ENCODE results near the gene ATP6V1E1. TPM values are rescaled to one million over a fixed set of nuclear protein-coding genes. Genes with fewer than 3 reads are reported as not detected.
"Not testable (repeated sequence)": the region's sequence is repeated elsewhere in the genome, so short reads cannot be mapped to it uniquely, and the experiment has no call there.

The ATP6V1E1 gene
- polyA plus RNA-seq, 2 donors = 63.9 to 112 TPM

DNA sequence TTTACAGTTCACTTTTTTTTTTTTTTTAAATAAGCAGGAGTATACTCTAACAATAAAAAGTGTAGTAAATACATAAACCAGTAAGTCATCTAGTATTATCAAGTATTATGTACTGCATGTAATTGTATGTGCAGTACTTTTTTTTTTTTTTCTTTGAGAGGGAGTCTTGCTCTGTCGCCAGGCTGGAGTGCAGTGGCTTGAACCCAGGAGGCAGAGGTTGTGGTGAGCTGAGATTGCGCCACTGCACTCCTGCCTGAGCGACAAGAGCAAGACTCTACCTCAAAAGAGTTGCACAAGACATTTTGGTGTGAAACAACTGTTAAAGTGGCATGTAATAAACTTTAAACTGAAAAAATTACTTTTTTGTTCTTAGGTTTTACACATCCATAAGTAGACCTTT lies 26.7 kb upstream of the ATP6V1E1 start:
- no peaks in the 10 kb centered on the region for H3K27me3 ChIP-seq (ENCODE audit: control insufficient read depth in 1 of 2, insufficient read depth in 2 of 2, low read length in 2 of 2)
- H3K27ac ChIP-seq (ENCODE audit: low read depth in 2 of 2, low read length in 1 of 2) = no peak overlapping the region
- H3K4me1 ChIP-seq (ENCODE audit: control insufficient read depth in 2 of 2, insufficient read depth in 2 of 2, low read length in 1 of 2) = no peaks in the 10 kb centered on the region
- H3K36me3 ChIP-seq (ENCODE audit: control insufficient read depth in 2 of 2, insufficient read depth in 2 of 2, low read length in 1 of 2) = peaks cover 0 to 3% of the 10 kb centered on the region in 2 donors
- H3K9me3 ChIP-seq (ENCODE audit: control insufficient read depth in 2 of 2, insufficient read depth in 1 of 2, low read depth in 1 of 2, low read length in 1 of 2) = no peaks in the 10 kb centered on the region
- H3K4me3 ChIP-seq (ENCODE audit: low read depth in 1 of 2, low read length in 2 of 2) = no peak overlapping the region
- WGBS, 2 donors = 86 to 91% methylated on average over 3 of the region's 3 CpGs

DNA sequence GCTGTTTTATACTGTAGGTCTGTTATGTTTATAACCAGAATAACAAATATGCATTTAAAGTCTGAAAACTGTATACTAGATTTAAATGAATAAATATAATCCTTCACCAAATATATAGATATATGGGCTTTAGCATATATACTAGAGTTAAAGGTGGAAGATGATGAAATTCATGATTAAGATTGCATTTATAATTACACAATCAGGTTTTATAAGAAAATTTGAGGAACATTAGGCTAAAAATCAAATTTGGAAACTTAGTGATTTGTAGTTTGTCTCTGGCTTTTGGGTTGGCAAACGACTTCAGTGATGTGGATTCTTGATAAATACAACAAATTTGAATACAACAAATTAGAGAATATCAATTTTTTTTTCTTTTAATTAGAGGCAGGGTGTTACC lies 20.0 kb upstream of the ATP6V1E1 start:
- Histone ChIP-seq H3K36me3 (ENCODE audit: control insufficient read depth in 2 of 2, insufficient read depth in 2 of 2, low read length in 1 of 2) (no peaks in the 10 kb centered on the region), H3K27me3 (ENCODE audit: control insufficient read depth in 1 of 2, insufficient read depth in 2 of 2, low read length in 2 of 2) (no peaks in the 10 kb centered on the region), H3K27ac (ENCODE audit: low read depth in 2 of 2, low read length in 1 of 2) (no peak overlapping the region), H3K9me3 (ENCODE audit: control insufficient read depth in 2 of 2, insufficient read depth in 1 of 2, low read depth in 1 of 2, low read length in 1 of 2) (no peaks in the 10 kb centered on the region), H3K4me3 (ENCODE audit: low read depth in 1 of 2, low read length in 2 of 2) (no peak overlapping the region), H3K4me1 (ENCODE audit: control insufficient read depth in 2 of 2, insufficient read depth in 2 of 2, low read length in 1 of 2) (no peaks in the 10 kb centered on the region)
- WGBS, 2 donors = 53 to 67% methylated on average over 1 of the region's 1 CpG

DNA sequence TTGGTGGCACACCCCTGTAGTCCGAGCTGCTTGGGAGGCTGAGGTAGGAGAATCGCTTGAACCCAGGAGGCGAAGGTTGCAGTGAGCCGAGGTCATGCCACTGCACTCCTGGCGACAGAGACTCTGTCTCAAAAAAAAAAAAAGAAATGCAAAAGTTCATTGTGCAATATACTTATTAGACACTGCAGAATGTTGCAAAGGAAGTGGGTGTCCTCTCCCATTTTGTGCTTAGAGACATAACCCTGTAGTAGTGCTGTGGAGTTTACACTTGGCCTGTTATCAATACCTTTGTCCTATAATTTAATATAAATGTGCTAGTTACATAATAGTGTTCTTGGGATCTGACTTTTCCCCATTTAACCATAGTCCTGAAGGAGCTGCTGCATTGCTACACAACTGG lies 19.4 kb upstream of the ATP6V1E1 start:
- no peaks in the 10 kb centered on the region for H3K36me3 ChIP-seq (ENCODE audit: control insufficient read depth in 2 of 2, insufficient read depth in 2 of 2, low read length in 1 of 2)
- H3K4me1 ChIP-seq (ENCODE audit: control insufficient read depth in 2 of 2, insufficient read depth in 2 of 2, low read length in 1 of 2) = no peaks in the 10 kb centered on the region
- H3K27ac ChIP-seq (ENCODE audit: low read depth in 2 of 2, low read length in 1 of 2) = no peak overlapping the region
- no peaks in the 10 kb centered on the region for H3K27me3 ChIP-seq (ENCODE audit: control insufficient read depth in 1 of 2, insufficient read depth in 2 of 2, low read length in 2 of 2)
- H3K9me3 ChIP-seq (ENCODE audit: control insufficient read depth in 2 of 2, insufficient read depth in 1 of 2, low read depth in 1 of 2, low read length in 1 of 2) = no peaks in the 10 kb centered on the region
- WGBS, 2 donors = 92 to 93% methylated on average over 5 of the region's 5 CpGs
- no peak overlapping the region for H3K4me3 ChIP-seq (ENCODE audit: low read depth in 1 of 2, low read length in 2 of 2)

DNA sequence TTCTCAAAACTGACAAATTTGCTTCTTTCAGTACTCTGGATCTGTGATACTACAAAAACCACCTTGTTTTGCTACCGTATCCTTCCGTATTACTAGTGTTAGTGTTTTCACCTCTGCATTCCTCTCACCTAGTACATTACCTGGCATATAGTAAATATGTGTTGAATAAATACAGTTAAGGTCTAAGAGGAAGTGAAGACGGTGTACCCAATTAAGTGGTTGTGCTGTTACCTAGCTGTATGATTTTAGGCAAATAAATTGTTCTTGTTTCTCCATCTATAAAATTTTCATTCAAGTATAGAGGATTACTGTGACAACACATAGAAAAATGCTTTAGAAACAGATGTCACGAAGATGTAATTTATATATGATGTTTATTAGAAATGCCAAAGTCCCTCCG lies 18.9 kb upstream of the ATP6V1E1 start:
- Histone ChIP-seq H3K4me3 (ENCODE audit: low read depth in 1 of 2, low read length in 2 of 2) (no peak overlapping the region), H3K27ac (ENCODE audit: low read depth in 2 of 2, low read length in 1 of 2) (no peak overlapping the region), H3K27me3 (ENCODE audit: control insufficient read depth in 1 of 2, insufficient read depth in 2 of 2, low read length in 2 of 2) (no peaks in the 10 kb centered on the region), H3K9me3 (ENCODE audit: control insufficient read depth in 2 of 2, insufficient read depth in 1 of 2, low read depth in 1 of 2, low read length in 1 of 2) (no peaks in the 10 kb centered on the region), H3K36me3 (ENCODE audit: control insufficient read depth in 2 of 2, insufficient read depth in 2 of 2, low read length in 1 of 2) (no peaks in the 10 kb centered on the region), H3K4me1 (ENCODE audit: control insufficient read depth in 2 of 2, insufficient read depth in 2 of 2, low read length in 1 of 2) (no peaks in the 10 kb centered on the region)
- 88 to 91% methylated on average over 5 of the region's 5 CpGs for WGBS, 2 donors

DNA sequence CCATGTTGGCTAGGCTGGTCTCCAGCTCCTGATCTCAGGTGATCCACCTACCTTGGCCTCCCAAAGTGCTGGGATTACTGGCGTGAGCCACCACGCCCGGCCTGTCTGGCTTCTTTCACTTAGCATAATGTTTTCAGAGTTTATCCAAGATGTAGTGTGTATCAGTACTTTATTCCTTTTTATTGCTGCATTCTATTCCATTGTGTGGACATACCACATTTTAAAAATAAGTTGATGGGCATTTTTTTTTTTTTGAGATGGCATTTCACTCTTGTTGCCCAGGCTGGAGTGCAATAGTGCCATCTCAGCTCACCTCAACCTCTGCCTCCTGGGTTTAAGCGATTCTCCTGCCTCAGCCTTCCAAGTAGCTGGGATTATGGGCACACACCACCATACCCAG lies 13.8 kb upstream of the ATP6V1E1 start:
- not testable (repeated sequence) for H3K4me1 ChIP-seq (ENCODE audit: control insufficient read depth in 2 of 2, insufficient read depth in 2 of 2, low read length in 1 of 2); H3K27ac ChIP-seq (ENCODE audit: low read depth in 2 of 2, low read length in 1 of 2); H3K4me3 ChIP-seq (ENCODE audit: low read depth in 1 of 2, low read length in 2 of 2); H3K9me3 ChIP-seq (ENCODE audit: control insufficient read depth in 2 of 2, insufficient read depth in 1 of 2, low read depth in 1 of 2, low read length in 1 of 2); H3K36me3 ChIP-seq (ENCODE audit: control insufficient read depth in 2 of 2, insufficient read depth in 2 of 2, low read length in 1 of 2); H3K27me3 ChIP-seq (ENCODE audit: control insufficient read depth in 1 of 2, insufficient read depth in 2 of 2, low read length in 2 of 2)
- 75 to 77% methylated on average over 4 of the region's 4 CpGs for WGBS, 2 donors

DNA sequence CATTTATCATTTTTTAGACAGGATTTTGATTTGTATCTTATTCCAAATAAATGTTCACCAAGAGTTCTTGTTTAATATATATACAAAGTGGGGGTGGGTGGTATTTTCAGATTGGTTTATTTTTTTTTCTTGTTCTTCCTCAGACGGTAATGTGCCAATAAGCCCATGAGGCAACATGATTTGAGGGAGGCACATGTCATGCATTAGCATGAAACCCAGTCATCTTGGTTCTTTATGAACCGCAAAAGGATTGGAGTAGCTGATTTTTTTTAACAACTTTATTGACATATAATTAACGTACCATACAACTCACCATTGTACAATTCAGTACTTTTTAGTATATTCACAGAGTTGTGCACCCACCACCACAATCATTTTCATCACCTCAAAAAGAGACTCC lies 12.7 kb upstream of the ATP6V1E1 start:
- Histone ChIP-seq H3K27me3 (ENCODE audit: control insufficient read depth in 1 of 2, insufficient read depth in 2 of 2, low read length in 2 of 2) (no peaks in the 10 kb centered on the region), H3K36me3 (ENCODE audit: control insufficient read depth in 2 of 2, insufficient read depth in 2 of 2, low read length in 1 of 2) (no peaks in the 10 kb centered on the region), H3K4me1 (ENCODE audit: control insufficient read depth in 2 of 2, insufficient read depth in 2 of 2, low read length in 1 of 2) (no peaks in the 10 kb centered on the region), H3K9me3 (ENCODE audit: control insufficient read depth in 2 of 2, insufficient read depth in 1 of 2, low read depth in 1 of 2, low read length in 1 of 2) (no peaks in the 10 kb centered on the region), H3K27ac (ENCODE audit: low read depth in 2 of 2, low read length in 1 of 2) (no peak overlapping the region), H3K4me3 (ENCODE audit: low read depth in 1 of 2, low read length in 2 of 2) (no peak overlapping the region)
- 46 to 67% methylated on average over 3 of the region's 3 CpGs for WGBS, 2 donors

DNA sequence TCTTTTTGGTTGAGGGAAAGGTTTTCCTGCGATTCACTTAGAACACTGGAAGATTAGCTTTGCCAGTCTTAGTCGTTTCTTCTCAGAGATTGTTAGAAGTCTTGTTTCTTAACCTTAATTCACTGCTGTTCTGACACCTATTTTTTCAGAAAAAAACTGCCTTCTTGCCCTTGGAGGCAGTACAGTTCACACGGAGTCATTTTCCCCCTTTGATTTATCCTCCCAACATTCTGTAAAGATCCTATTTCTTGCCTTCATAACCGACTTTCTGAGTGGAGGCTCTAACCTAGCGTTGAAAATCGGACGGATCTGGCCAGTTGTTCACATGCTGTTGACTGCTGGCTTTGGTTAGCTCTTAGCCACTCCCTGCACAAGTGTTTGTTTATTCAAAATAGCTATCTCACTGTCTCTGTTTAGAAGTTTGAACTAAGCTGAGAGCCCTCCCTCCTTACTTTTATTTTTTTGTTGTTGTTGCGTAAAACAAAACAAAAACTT lies 10.7 kb upstream of the ATP6V1E1 start:
- Histone ChIP-seq H3K9me3 (ENCODE audit: control insufficient read depth in 2 of 2, insufficient read depth in 1 of 2, low read depth in 1 of 2, low read length in 1 of 2) (no peaks in the 10 kb centered on the region), H3K27ac (ENCODE audit: low read depth in 2 of 2, low read length in 1 of 2) (peak overlapping the region; percentile 99), H3K27me3 (ENCODE audit: control insufficient read depth in 1 of 2, insufficient read depth in 2 of 2, low read length in 2 of 2) (no peaks in the 10 kb centered on the region), H3K4me1 (ENCODE audit: control insufficient read depth in 2 of 2, insufficient read depth in 2 of 2, low read length in 1 of 2) (no peaks in the 10 kb centered on the region), H3K4me3 (ENCODE audit: low read depth in 1 of 2, low read length in 2 of 2) (peak overlapping the region; percentile 72 to 85), H3K36me3 (ENCODE audit: control insufficient read depth in 2 of 2, insufficient read depth in 2 of 2, low read length in 1 of 2) (no peaks in the 10 kb centered on the region)
- WGBS, 2 donors = 2 to 5% methylated on average over 8 of the region's 8 CpGs

DNA sequence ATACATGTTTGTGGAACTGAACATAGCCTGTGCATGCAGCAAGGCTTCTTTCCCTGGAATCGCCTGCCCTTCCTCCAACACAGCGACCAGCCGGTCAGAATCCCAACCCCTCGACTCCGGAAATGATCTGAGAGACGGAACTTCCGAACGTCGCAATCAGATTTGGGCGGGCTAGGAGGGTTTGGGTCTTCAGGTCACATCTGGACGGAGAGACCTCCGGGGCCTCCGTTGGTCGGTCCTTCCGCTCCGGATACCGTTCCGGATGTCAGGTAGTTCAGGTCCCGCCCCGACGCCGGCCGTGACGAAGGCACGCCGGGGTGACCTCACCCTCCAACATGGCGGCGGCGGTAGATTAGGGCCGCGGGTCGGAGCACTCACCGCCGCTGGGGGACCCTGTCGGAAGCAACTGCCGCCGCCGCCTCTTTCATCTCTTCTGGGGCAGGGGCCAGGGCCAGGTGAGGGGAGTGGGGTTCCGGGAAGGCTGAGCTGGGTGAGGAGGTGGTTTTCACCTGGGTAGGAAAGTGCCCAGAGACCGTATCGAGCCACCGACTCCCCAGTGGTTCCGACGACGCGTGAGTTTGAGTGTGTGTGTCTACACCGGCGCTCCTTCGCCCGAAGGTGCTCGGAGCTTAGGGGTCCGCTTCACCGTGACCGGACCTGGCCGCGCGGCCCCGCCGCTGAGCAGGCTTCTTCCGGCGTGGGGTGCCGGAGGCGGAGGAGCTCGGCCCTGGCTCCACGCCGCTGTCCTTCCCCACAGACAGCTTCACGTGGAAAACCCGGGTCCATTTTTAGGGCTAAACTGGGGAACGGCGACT lies 10.1 kb upstream of the ATP6V1E1 start, which contains the start of gene BCL2L13:
Gene BCL2L13, plus strand, starts transcription at position 326 of the 815 bp plus-strand sequence. CDS start 16,955 bp downstream, outside the sequence.
- Histone ChIP-seq H3K27ac (ENCODE audit: low read depth in 2 of 2, low read length in 1 of 2) (peak within 1 kb of the TSS; percentile 99), H3K36me3 (ENCODE audit: control insufficient read depth in 2 of 2, insufficient read depth in 2 of 2, low read length in 1 of 2) (no peaks in the 10 kb centered on the region), H3K27me3 (ENCODE audit: control insufficient read depth in 1 of 2, insufficient read depth in 2 of 2, low read length in 2 of 2) (no peaks in the 10 kb centered on the region), H3K4me1 (ENCODE audit: control insufficient read depth in 2 of 2, insufficient read depth in 2 of 2, low read length in 1 of 2) (no peaks in the 10 kb centered on the region), H3K4me3 (ENCODE audit: low read depth in 1 of 2, low read length in 2 of 2) (peak within 1 kb of the TSS; percentile 72 to 85), H3K9me3 (ENCODE audit: control insufficient read depth in 2 of 2, insufficient read depth in 1 of 2, low read depth in 1 of 2, low read length in 1 of 2) (no peaks in the 10 kb centered on the region)
- 0% methylated on average over 70 of the region's 70 CpGs for WGBS, 2 donors

DNA sequence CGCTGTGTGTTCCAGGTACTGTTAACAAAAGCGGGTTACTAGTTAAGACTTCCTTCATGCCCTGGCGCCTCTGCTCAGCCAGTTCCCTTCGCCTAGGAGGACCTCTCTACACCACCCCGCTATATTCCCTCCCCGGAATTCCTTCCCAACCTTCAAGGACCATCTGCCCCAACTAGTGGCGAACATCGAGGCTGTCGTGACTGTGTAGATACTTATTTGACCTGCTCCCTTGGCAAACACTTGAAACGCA lies 9.6 kb upstream of the ATP6V1E1 start:
- 0 to 1% methylated on average over 10 of the region's 10 CpGs for WGBS, 2 donors
- H3K4me1 ChIP-seq (ENCODE audit: control insufficient read depth in 2 of 2, insufficient read depth in 2 of 2, low read length in 1 of 2) = no peaks in the 10 kb centered on the region
- H3K27me3 ChIP-seq (ENCODE audit: control insufficient read depth in 1 of 2, insufficient read depth in 2 of 2, low read length in 2 of 2) = no peaks in the 10 kb centered on the region
- H3K27ac ChIP-seq (ENCODE audit: low read depth in 2 of 2, low read length in 1 of 2) = peak overlapping the region; percentile 99
- no peaks in the 10 kb centered on the region for H3K9me3 ChIP-seq (ENCODE audit: control insufficient read depth in 2 of 2, insufficient read depth in 1 of 2, low read depth in 1 of 2, low read length in 1 of 2)
- peak overlapping the region; percentile 72 to 85 for H3K4me3 ChIP-seq (ENCODE audit: low read depth in 1 of 2, low read length in 2 of 2)
- H3K36me3 ChIP-seq (ENCODE audit: control insufficient read depth in 2 of 2, insufficient read depth in 2 of 2, low read length in 1 of 2) = no peaks in the 10 kb centered on the region

All from esophagus (tissue), 2 donors.